ENCODE results near the gene GPR3.

DNA sequence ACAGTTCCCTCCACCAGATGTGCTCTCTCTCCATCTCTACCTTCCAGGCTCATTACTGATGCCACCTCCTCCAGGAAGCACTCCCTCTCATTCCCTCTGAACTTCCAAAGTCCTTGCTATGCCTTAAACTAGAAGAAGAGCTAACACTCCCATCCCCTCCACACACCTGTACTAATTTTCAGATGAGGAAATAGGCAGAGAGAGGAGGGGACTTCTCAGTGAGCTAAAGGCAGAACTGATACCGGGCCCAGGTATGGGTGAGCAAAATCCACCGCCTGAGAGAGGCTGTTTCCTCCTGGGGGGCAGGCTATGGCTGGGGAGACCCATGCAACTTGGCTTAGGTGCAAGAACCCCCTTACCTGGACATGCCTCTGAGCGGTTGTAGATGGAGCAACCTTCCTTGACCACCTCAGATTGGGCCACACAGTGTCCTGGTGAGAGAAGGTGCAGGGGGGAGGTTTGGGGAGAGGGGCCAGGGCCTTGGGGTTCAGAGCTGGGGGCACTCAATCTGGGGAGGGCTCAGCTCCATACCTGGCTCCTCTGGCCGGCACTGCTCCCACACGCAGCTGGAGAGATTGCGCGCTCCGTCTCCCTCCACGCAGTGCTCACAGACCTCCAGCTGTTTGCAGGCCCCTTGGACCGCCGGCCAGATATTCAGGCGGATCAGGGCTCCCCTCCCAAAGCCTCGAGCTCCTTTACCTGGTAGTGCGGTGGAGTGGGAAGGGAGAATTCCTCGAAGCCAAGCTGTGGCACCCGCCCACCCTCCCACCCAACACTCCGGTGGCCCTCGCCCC is 10.3 kb upstream of the GPR3 start:
- no peak for TF ChIP-seq RAD21 (IDR thresholded peaks at IDR 0.05; ENCODE audit: low read depth)
- TF ChIP-seq NFIC (IDR thresholded peaks at IDR 0.05): no peak
- TF ChIP-seq TAF1 (IDR thresholded peaks at IDR 0.05; ENCODE audit: low read depth): no peak
- no peak for TF ChIP-seq CEBPB (IDR thresholded peaks at IDR 0.05)
- TF ChIP-seq ZBTB7A (IDR thresholded peaks at IDR 0.05; ENCODE audit: low read depth): no peak
- no peak for TF ChIP-seq CREB1 (IDR thresholded peaks at IDR 0.05; ENCODE audit: low read depth)
- TF ChIP-seq EP300 (IDR thresholded peaks at IDR 0.05; ENCODE audit: borderline replicate concordance): no peak
- no peak for TF ChIP-seq FOXM1 (IDR thresholded peaks at IDR 0.05; ENCODE audit: borderline replicate concordance, low read depth)
- no peak for TF ChIP-seq YY1 (IDR thresholded peaks at IDR 0.05; ENCODE audit: low read depth)
- no peak for TF ChIP-seq TCF12 (IDR thresholded peaks at IDR 0.05; ENCODE audit: low read depth)
- TF ChIP-seq, protein P1, sequence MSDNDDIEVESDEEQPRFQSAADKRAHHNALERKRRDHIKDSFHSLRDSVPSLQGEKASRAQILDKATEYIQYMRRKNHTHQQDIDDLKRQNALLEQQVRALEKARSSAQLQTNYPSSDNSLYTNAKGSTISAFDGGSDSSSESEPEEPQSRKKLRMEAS (IDR thresholded peaks at IDR 0.05): no peak
- TF ChIP-seq USF1 (IDR thresholded peaks at IDR 0.05): no peak
- no peak for TF ChIP-seq REST (IDR thresholded peaks at IDR 0.05; ENCODE audit: low read depth)
- TF ChIP-seq EGR1 (IDR thresholded peaks at IDR 0.05): no peak

All from Ishikawa (cell line).